Measurements from ENCODE around the gene LRP2BP.

DNA sequence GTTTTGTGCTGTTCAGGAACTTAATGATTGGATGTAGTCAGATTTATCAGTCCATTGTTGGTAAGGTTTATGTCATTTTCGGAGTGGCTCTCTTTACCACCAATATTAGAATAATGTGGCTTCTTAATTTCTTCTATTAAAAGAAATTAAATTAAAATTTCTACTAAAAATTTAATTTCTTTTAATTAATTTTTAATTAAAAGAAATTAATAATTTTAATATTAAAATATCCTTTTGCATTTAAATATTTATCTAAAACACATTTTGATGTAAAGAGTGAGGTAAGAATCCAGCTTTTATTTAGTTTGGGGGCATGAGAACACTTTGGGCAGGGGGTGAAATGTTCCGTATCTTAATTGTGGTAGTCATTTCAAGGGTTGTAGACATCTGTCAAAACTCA, 45.8 kb upstream of the LRP2BP start:
- TF ChIP-seq POLR2A (IDR thresholded peaks at IDR 0.05; ENCODE audit: low read depth, low read length) = no peak
- no peak for TF ChIP-seq CTCF (conservative IDR thresholded peaks at IDR 0.05; ENCODE audit: low read depth, low read length)
- TF ChIP-seq FOS (IDR thresholded peaks at IDR 0.05; ENCODE audit: low read depth, low read length) = no peak
- TF ChIP-seq RAD21 (IDR thresholded peaks at IDR 0.05; ENCODE audit: low read length) = no peak
- TF ChIP-seq MAZ (IDR thresholded peaks at IDR 0.05; ENCODE audit: borderline replicate concordance, low read depth, low read length) = no peak
- no peak for TF ChIP-seq CEBPB (IDR thresholded peaks at IDR 0.05; ENCODE audit: low read depth, low read length)
- TF ChIP-seq RFX5 (IDR thresholded peaks at IDR 0.05; ENCODE audit: low read depth, low read length) = no peak
- no peak for TF ChIP-seq MAFK (IDR thresholded peaks at IDR 0.05; ENCODE audit: low read depth, low read length)
- TF ChIP-seq USF2 (IDR thresholded peaks at IDR 0.05; ENCODE audit: low read depth, low read length) = no peak
- no peak for TF ChIP-seq BHLHE40 (IDR thresholded peaks at IDR 0.05; ENCODE audit: low read depth, low read length)
- TF ChIP-seq ELK1 (IDR thresholded peaks at IDR 0.05; ENCODE audit: borderline replicate concordance, low read depth, low read length) = no peak

All from IMR-90 (cell line).